GM12872 (cell line): ENCODE results near the gene SLIT3.

Experiments
- TF ChIP-seq, protein P1 (sequence below): IDR thresholded peaks from 3 replicates; pipeline ENCODE4 v1.5.1; 2011; ENCODE audit warnings: low read depth, mild to moderate bottlenecking, low read length, moderate library complexity; ENCODE audit not compliant: insufficient read depth

SLIT3 gene

DNA sequence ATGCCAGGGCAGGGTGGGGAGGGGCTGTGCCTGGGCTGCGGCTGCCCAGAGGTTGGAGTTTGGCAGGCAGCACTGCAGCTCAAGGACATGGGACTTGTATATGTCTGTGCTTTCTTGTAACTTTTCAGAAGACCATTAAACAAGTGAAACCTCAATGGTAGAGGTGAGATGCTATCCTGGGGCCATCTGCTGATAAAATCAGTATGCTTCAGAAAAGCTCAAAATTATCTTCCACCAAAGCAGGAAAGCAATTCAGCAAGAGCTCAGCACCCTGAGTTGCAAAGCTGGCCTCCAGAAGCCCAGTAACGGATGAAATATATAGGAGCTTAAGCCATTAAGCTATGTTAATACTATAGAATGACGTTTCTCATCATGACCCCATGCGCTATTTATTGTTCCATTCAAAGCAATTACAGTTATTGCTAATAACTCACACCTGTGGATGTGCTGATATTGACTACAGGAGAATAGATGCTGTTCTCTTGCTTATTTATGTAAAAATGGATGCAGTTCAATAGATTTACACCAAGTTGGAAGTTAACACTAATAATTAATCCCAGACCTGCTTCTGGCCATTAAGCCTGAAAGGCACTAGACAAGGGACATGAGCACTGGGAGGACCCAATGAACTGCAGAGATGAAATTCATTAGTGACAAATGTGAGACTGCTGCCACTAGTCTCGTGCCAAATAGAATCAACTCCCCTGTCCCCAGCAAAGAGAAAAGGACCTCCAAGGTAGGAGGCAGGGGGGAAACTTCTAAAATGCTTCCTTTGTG is 405.5 kb downstream of the SLIT3 start:
- TF ChIP-seq, protein P1, sequence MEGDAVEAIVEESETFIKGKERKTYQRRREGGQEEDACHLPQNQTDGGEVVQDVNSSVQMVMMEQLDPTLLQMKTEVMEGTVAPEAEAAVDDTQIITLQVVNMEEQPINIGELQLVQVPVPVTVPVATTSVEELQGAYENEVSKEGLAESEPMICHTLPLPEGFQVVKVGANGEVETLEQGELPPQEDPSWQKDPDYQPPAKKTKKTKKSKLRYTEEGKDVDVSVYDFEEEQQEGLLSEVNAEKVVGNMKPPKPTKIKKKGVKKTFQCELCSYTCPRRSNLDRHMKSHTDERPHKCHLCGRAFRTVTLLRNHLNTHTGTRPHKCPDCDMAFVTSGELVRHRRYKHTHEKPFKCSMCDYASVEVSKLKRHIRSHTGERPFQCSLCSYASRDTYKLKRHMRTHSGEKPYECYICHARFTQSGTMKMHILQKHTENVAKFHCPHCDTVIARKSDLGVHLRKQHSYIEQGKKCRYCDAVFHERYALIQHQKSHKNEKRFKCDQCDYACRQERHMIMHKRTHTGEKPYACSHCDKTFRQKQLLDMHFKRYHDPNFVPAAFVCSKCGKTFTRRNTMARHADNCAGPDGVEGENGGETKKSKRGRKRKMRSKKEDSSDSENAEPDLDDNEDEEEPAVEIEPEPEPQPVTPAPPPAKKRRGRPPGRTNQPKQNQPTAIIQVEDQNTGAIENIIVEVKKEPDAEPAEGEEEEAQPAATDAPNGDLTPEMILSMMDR, result no peak

DNA sequence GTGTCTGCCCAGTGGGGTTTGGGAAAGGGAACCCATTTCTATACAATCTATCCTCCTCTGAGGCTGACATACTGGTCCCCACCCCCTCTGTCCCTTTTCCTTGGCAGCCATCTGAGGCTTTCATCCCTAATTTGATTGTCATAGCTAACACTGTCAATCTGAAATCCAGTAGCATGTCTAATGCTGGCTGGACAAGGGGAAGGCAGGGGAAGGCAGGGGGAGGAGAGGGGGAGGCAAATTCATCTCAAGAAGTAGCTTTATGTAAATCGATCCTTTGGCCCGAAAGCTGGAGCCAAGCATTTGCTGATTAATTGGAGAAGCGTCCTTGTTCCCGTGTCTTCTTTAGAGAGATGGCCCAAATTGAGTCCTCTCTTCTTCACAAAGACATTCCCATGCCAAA is 407.7 kb downstream of the SLIT3 start:
- TF ChIP-seq, protein P1, result no peak

DNA sequence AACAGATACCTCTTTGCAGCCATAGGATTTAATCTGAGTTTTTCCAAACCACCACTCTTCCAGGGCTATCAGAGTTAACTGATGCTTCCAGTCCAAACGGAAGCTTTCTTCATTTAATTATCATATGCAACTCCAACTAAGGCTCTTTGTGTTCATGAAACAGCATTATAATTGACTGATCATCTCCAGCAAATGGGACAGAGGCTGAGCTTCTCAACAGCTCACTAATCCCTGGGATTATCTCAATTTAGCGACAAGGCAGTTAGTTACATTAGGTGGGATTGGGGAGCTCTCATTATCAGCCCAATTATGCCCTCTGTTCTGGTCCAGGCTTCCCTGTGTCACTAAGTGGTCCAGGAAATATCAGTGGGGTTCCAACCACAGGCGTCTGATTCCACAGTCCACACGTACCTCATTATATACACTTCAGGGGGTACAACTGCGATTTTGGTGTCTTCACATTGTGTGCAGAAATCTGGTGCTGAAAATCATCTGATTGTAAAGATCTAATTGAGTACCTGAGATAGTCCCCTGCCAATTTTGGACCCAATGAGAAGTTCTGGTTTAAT is 408.2 kb downstream of the SLIT3 start:
- TF ChIP-seq, protein P1, result no peak

DNA sequence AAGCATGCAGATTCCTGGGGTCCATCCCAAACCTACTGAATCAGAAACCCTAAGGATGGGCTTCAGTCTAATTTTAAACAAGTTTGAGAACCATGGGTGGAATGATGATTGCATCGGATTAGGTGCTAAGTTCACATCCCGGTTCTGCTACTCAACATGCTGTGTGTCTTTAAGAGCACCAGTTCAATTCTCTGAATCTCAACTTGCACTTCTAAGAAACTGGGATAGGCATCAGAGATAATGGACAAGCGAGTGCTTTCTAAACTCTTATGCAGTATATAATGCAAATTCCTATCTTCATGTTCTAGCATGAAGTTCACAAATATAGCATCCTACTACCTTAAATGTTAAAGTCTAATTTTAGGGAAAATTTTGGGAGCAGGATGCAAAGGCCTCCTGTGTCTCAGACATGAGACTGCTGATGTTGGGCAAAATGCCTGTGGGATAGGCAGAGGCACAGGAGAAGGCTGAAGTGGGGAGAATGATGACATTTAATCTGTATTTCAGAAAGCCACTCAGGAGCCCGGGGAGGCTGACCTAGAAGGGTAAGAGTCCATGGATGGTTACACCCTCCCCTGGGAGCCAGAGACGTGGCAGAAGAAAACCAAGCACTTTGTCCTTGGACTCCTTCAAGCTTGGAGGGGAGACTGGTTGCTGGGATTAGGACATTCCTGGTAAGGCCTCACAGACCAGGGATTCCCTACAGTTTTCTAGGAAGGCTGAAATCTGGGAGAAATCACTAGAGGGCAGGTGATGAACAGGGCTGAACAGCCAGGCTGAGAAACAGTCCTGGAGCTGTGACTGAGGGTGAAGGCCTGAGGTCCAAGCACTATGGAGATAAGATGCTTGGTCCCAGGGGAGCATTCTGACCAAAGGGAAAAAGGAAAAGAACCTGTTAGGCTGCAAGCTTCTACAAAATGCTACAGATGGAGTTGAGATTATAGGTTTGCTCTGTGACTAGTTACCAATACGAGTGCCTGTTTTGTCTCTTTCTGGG is 409.8 kb downstream of the SLIT3 start:
- TF ChIP-seq, protein P1, result no peak

DNA sequence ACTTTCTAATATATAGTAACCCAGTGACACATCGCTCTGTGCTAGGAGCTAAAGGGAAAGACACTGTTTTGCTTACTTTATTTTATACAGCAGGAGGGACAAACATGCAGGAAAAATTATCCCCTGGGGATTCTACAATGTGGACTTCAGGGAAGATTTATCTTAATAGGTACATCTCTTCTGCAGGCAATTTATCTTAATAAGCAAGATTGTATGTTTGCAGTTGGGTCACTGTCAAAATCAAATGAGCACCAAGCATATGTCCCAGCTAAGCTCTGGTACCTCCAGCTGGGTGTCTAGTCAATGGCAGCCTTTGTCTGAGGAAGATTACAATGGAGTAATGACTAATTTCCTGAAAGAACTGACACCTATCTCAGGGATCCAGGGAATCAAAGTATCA is 411.9 kb downstream of the SLIT3 start:
- TF ChIP-seq, protein P1, result no peak

DNA sequence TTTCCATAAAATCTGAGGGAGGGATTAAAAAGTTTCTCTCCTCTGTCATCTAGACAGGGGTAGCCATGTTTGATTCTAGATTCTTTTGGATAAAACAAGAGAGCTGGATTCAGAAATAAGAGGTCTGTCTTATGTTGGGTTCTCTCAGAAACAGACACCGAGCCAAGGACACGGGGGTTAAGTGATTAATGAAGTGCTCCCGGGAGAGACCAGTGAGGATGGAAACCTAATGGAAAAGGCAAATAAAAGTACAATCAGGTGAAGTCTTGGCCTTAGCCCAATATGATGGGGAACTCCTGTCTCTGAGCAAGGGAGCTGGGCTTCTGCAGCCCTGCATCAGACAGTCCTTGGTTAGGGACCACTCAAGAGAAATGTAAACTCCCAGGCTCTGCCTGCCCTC is 413.0 kb downstream of the SLIT3 start:
- TF ChIP-seq, protein P1, result no peak

DNA sequence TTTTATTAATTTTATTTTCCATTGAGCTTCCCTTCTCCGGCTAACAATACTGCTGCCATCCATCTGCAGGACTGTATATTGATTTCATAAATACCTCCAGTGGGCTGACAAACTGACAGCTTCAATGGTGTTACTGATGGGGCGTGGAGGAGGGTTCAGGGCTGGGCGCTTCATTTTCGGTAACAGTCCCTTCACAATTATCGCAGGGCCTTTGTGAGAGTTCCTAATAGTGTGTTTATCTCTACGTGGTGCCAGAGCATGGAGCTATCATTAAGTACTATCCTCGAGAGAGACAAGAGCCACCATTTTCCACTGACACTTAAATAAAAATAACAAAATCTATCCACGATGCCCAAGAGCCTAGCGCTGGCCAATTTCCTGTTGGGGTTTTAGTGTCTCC is 414.8 kb downstream of the SLIT3 start:
- TF ChIP-seq, protein P1, result no peak
